Measurements from ENCODE around the gene AK9.

The AK9 gene

DNA sequence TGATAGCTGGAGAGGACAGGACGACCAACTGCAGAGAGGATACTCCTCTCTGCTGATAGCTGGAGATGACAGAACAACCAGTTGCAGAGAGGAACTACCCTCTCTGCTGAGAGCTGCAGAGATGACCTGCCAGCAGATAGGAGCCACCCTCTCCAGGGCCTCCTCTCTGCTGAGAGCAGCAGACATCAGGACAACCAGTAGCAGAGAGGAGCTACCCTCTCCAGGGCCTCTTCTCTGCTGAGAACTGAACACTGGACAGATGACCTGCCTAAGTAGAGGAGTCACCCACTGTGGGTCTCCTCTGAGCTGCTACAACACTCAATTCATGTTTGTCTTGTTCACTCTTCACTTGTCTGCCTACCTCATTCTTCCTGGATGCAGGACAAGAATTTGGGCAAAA lies 180.6 kb downstream of the AK9 start:
- DNase-seq, result no peak

DNA sequence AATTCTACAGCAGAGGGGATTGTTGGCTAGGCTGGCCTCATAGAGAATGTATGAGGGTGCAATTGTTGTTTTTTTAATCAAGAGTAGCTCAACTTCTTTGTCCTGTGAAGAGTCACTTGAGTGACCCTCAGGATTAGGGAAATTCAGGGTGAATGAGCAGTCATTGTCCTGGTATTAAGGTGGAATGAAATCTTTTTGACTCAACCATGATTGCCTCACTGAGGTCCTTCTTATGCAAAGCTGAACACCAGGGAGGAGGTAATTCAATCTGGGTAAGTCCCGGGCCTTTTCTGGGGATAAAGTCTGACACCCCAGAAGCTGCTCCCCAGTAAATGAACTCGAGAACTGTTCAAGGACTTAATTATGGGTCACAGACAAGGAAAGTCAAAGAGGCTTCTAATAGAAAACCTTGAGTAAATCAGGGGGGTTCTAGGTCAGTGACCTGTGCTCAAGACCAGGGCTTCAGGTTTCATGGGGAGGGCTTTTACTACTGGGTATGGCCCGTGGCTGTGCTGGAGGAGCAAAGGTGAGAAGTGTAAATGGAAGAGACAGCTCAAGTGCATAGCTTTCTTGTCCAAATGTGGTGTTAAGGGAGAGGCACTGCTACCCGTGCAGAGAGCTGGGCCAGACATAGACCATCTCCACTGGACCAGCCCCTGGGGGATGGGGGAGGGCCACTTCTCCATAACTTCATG lies 182.7 kb downstream of the AK9 start:
- DNase-seq, result no peak

DNA sequence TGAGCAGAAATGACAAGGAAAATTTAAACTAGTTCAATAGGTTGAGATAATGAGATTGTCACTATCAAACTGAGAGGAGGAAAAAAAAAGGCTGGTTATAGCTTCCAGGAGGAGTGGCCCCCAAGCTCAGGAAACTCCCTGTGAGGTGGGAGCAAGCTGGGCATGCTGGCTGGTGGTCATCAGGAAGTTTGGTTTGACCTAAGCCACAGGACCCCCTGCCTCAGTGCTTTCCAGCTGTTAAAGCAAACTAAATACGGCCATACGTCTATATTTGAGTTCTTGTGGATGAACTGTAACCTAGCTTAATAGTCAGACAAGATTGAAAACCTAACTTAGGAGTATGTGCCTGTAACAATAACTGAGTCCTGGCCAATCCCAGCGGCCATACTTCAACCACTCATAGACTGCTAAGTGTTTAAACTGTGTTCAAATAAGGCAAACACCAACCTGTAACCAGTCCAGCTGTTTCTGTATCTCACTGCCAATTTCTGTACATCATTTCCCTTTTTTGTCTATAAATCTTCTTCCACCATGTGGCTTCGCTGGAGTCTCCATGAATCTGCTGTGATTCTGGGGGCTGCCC lies 183.4 kb downstream of the AK9 start:
- DNase-seq, result no peak

DNA sequence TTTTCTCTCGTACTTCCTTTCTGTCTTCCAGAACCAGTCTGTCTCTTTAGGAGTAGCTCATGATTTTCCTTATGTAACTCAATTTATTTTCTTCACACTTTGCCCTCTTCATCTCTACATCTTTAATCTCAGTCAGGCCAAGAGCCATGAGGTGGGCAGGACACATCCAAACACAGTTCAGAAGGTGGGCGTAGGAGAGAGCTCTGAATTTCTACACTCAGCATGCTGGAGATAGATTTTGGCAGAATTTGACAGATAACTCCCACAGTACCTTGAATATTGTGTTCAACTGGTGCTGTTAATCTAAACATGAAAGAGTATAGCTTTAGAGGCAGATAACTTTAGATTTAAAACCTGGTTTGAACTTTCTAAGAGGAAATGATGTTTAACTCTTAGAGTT lies 184.2 kb downstream of the AK9 start:
- no peak for DNase-seq

DNA sequence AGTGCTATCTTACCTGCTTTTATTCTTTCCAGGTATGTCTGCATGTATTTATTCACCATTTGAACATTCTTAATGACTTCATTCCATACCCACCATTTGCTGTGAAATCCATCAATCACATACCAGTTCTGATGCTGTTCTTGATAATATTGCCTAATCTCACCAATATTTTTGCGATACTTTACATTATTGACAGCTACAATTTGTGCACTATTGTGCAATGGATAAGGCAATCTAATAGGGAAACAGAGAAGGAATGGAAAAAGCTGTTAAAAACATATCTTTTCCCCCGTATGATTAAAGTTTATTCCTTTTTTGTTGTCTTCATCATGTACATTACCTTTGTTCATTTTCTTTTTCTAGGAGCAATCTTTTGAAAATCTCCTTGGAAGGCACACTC lies 184.7 kb downstream of the AK9 start:
- DNase-seq, result no peak

DNA sequence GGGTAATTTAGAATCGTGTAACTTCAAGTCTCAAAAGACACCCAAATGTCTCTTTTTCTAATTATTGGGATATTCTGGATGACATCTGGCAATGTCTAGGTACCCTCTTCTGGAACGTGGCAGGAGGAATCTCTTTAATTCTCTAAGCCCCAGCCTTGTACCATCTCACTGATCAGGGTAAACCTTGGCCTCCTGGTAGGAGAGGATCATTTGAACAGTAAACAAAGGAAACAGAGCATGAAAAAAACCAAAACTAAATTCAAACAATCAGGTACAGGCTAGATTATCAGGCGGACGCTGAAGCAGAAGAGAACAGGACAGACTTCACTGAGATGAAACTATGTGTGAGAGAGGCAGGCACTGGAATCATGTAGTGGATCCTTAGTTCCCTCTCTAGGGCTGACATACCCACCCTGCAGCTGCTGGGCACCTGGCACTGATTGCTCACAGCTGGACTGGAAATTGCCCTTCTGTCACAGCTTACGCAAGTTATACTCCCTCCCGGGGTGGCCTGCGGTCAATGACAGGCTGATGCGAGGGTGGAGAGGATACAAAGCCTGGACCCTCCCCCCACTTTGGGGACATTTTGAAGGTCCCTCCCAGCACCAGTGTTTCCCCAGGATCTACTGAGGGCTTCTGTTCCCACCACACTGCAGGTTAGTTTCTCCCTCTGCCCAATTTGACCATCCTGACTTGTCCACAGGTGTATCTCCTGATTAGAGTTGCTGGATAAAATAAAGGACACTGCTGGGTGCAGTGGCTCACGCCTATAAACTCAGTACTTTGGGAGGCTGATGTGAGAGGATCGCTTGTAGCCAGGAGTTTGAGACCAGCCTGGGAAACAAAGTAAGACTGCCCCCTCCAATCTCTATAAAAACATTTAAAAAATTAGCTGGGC lies 187.4 kb downstream of the AK9 start:
- no peak for DNase-seq

DNA sequence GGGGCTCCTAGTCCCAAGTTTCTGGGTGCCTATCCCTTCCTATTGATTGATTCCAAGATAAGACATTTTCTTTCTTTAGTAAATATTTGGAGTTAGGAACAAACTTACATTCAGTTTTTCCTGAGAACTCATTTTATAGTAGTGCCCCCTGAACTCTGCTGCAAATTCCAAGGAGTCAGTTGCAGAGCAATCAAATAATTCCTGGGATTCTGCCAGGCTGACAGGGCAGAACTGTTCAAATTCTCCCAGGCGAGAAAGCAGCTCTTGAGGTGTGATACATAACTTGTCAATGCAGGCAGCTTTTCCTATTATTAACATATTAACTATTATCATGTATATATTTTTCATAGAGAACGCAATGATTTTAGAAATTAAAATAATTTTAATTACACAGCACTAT lies 192.1 kb downstream of the AK9 start:
- no peak for DNase-seq

DNA sequence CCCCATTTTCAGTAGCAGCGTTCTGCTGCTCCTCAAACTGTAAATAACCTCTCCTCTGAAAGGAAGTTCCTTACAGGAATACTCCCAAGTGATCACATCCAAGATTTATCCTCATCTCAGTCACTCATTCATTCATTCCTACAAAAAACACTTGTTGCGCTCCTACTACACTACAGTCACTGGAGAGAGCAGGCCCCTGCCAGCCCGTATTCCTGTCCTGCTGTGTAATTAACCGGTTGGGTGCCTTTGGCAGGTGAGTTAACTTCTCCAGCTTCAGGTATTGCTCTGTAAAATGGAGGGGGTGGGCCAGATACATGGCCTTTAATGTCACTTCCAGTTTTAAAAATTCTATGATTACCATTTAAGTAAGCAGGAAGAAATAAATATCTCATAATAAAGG lies 192.9 kb downstream of the AK9 start:
- DNase-seq, result no peak

DNA sequence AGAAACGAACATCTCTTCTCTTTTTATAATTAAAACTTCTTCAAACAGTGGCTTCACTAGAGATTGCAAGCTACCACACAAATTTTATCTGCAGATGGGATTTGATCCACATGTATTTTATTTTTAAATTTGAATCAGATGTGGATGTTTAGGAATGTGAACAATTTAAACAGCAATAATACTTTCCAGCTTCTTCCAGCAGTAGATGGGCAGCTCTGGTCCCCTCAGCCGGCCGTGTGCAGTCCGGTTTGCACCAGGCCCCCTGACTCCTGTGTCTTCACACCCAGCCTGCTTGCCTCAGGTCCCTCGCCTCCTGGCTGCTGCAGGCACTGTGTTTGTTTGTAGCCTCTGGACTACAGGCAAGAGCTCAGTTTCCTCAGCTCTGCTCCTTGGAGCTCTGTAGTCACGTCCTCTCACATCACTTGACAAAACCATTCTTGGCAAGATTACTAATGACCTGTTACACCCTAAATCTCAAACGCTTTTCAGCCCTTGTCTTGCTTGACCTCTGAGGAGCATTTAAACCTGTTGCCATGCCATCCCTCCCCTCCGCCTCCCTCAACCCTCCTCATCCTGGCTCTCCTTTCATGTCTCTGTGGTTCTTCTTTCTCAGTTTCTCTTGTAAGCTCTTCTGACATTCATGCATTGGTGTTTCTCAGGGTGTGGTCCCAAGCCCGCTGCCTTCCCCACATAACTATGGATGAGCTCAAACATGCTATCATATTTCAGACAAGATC lies 194.8 kb downstream of the AK9 start:
- DNase-seq, result no peak

DNA sequence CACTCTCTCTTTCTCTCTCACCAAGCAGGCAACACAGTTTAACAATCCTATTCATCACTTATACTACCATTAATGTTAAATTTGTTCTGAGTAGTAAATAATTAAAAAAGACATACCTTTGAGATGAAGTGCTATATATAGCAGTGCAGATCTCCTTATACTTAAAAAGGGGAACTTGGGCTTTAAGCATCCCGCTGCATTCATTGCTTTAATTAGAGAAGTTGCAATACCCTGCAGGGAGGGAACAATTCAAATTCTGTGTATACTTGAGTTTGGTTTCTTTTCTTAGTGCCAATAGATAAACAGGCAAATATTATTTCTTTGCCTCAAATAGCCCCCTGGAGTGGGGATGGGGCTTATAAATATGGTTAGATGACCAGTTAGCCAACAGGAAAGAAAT lies 197.1 kb downstream of the AK9 start:
- DNase-seq, result no peak

DNA sequence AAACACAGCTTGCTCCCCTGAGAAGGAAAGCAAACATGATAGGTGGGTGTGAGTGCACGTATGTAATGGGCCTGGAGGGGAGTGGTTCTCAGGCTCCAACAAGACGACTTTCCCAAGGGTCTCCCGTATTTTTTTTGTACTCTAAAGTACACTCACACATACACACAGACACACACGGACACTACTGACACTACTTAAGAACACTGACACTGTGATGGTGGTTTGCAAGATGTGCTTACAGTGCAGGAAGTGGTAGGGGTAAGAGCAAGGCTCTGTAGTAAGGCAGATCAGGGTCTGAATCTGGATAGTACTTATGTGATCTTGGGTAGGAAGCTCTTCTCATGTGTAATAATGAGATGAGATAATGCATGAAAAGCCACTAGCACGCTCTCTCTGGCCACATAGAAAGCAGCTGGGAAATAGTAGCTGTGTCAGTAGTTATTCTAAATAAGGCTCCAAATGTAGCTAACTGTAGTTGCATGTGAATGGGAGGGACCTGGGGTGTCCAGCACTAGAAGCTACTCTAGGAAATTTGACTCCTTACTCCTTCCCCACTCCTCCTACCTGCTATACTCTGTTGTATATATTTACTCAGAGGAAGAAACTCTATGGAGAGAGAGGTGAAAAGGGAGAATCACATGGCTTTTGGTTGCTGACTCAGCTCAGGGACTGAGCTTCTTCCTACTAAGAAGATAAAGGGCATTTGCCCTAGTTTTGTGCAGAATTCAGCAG lies 199.6 kb downstream of the AK9 start:
- no peak for DNase-seq

DNA sequence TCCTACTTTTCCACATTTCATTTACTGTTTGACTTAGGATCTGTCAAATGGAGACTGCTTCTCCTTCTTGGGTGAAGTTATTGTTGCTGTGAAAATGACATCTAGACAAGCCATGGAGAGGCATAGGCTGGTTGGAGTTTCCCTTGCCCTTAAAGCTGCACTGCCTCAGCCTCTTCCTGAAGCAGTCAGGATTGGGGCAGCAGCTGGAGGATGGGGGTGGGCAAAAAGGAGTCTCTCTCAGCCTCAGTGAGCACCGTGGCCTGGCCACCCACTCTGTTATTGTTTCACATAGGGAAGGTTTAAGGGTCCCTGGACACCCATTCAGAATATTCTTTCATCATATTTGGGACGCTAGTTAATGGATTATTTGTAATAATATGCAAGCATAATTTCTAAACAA lies 200.3 kb downstream of the AK9 start:
- DNase-seq, result no peak

DNA sequence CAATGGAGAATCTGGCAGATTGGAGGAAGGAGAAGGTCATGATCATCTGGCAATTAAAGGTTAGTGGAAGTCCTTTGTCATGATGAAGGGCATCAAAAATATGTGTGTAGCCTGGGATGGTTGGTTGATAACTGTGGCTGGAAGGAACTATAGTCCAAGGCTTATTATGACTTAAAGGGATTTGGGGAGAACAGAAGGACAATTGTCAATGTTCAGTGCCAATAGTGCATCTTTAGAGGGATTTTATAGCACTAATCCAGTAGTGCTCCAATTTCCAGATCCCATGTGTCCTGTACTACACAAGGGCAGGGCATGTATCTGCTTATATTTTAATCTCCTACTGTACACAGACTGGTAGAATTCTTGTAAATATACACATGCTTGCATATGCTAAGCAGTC lies 203.0 kb downstream of the AK9 start:
- DNase-seq, result no peak

DNA sequence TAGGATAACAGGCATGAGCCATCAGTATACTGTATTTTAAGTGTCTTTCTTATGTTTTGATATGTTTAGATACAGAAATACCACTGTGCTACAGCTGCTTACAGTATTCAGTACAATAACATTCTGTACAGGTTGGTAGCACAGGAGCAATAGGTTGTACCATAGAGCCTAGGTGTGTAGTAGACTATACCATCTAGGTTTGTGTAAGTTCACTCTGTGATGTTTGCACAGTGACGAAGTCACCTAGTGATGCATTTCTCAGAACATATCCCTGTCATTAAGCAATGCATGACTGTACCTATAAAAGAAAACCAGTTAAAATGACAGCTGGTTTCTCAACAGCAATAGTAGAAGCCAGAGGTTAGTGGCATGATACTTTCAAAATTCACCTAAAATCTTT lies 204.9 kb downstream of the AK9 start:
- no peak for DNase-seq

DNA sequence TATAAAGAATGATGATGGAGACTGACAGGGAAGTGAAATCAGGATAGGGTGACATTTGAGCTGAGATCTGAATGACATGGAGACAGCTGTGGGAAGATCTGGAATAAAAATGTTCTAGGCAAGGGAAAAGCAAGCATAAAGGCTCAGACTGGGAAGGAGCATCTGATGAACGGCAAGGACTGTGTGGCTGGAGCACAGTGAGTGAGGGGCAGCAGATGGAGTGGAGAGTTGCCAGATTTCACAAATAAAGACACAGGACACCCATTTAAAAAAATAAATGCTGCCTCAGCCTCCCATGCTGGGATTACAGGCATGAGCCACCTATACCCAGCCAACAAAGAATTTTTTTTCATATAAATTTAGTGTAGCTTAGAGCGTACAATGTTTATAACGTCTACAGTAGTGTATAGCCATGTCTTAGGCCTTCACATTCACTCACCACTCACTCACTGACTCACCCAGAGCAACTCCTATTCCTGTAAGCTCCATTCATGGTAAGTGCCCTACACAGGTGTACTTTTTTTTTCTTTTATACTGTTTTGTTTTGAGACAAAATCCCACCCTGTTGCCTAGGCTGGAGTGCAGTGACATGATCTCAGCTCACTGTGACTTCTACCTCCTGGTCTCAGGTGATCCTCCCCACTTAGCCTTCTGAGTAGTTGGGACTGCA lies 205.6 kb downstream of the AK9 start:
- DNase-seq, result no peak

DNA sequence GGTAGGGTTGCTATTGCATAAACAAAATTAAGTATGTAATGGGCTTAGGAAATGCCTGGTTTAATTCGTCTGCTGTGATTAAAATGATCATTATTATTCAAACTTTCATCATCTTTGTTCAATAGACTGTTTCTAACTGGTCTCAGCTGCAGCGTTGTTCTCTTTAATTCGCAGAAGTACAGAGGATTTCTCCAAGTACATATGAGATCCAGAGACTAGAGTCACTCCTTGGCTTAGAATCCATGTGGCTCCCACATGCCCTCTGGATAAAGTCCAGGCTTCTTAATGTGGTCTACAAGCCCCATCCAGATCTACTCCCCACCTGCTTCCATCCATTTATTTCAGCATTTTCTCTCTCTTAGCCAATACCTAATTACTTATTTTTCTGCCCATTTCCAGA lies 206.9 kb downstream of the AK9 start:
- no peak for DNase-seq

DNA sequence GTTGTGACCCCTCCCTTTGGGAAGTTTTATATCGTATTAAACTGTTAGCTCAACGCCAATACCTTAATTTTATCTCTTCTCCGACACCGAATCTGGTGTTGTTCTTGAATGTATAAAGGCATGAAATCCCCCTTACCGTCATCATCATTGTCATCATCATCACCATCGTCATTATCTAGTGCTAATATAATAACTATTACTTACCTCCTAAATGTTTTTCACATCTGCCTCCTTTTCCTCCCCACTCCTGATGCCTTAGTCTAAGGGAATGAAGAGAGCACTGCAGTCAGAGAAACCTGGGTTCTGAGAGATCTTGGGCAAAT lies 207.3 kb downstream of the AK9 start:
- DNase-seq, result no peak

DNA sequence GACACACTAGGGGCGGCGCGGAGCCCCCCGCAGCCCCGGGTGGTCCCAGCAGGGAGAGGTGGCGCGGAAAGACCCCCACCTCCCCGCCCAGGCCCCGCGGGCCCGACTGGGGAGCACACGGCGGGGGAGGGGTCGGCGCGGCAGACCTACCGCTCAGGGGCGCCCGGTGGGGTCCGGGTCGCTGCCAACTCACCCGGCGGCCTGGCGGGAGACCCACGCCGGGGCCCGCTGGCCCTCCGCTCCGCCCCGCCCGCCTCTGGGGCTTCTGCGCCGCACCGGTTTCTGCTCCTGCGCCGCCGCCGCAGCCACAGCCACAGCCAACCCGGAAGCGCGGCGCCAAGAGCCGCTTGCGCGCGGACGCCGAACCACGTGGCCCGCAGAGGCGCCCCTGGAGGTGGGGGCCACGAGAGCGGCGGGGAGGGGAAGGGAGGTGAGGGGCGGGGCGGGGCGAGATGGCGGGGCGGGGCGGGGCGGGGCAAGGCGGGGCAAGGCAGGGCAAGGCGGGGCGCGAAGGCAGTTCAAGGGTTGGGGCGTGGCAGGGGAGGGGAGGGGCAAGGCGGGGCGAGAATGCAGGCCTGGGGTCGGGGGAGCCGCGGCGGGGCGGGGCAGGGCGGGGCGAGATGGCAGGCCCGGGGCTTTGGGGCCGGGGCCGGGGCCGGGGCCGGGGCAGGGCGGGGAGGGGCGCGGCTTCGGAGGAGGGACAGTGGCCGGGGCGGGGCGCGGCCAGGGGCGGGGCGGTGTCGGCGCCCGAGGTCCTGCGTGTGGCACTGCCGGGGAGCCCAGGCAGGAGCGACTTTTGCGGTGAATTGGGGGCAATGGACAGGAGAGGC lies 207.9 kb downstream of the AK9 start, which contains the start of gene ZBTB24:
Gene ZBTB24, minus strand, starts transcription at position 315 of the 830 bp plus-strand sequence. CDS start 1,193 bp downstream, outside the sequence.
- DNase-seq, result peak; percentile 93

DNA sequence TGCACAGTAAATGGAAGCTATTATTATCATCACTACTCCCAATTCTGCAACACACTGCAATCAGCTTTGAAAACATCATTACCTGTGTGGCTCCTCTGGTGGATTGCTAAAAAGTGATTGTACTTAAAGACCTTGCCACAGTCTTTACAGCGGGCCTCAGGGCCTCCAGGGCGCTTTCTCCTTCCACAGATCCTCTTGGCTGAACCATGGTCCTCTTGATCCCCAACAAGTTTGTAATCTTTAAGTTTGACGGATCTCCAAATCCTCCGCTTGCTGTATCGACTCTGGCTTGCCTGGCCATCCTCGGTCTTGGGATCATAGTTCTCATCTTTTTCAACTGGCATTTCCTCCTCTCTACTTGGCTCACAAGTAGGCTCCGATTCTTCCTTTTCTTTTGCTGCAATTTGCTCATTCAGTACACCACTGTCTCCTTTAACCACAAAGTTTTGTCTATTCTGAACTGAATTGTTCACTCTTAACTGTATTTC lies 210.0 kb downstream of the AK9 start:
- no peak for DNase-seq

DNA sequence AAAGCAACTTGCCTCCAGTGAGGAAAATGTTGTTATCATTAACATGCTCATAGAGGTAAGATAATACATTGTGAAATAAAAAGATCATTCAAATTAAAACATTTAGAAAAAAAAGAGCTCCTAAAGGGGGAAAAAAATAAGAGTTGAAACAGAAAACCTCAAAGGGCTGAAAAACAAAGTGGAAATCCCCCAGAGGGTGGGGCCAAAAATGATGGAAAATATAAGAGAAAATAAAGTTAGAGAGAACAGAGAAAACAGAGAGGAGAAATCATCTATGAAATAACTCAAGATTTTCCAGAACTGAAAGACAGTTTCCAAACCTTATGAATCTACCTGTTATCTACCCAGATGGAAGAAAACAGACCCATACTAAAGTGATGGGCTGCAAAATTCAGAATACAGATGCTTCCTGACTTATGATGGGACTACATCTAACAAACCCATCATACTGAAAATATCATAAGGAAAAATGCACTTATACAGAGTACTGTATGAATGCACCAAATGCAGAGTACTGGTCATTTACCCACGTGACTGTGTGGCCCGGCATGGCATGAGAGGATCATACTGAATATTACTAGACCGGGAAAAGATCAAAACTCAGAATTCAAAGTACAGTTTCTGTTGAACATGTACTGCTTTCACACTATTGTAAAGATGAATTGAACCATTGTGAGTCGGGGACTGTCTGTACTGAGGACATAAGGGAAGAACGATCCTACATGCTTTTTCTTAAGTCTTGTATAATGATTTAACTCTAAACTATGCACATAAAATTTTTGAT lies 212.0 kb downstream of the AK9 start:
- no peak for DNase-seq

All from fibroblast of skin of scalp (primary cell).